ENCODE results near the gene REEP5. TPM values are rescaled to one million over a fixed set of nuclear protein-coding genes. Genes with fewer than 3 reads are reported as not detected.

REEP5 gene
- polyA plus RNA-seq, 1 of the 3 experiments (the other 2 are of a cell fraction), result 124 TPM

GRCh38 chr5:112915831-112916230 lies 6.2 kb downstream of the REEP5 start:
- ChIA-PET CTCF (interaction anchor here (0.7 to 1.0 kb wide), 2 partner anchors 20 to 81 kb away, joined by 3 to 4 read pairs; no protein-coding TSS in a partner anchor), POLR2A (no interaction called here)
- Histone ChIP-seq H3K36me3 (replicated peaks in 1 of 2; ENCODE audit: control insufficient read depth in 1 of 2, insufficient read depth in 2 of 2, low read length in 1 of 2) (peaks cover 51 to 52% of the 10 kb centered on the region in 2 experiments), H3K4me3 (ENCODE audit: low read depth in 2 of 2, low read length in 1 of 2) (no peak overlapping the region), H2AFZ (ENCODE audit: low read depth) (no peak overlapping the region), H3K9ac (no peak overlapping the region), H3K4me1 (ENCODE audit: control insufficient read depth in 1 of 2, insufficient read depth in 2 of 2, low read depth in 1 of 2, low read length in 1 of 2) (peaks cover 11 to 18% of the 10 kb centered on the region in 2 experiments; a peak in 3 of 4 replicates), H3K27me3 (ENCODE audit: insufficient read depth) (no peaks in the 10 kb centered on the region), H3F3A (replicated peaks; ENCODE audit: insufficient read depth) (peaks cover 17% of the 10 kb centered on the region), H3K4me2 (no peak overlapping the region), H4K20me1 (ENCODE audit: insufficient read depth) (peaks cover 6% of the 10 kb centered on the region), H3K9me3 (no peaks in the 10 kb centered on the region), H3K79me2 (ENCODE audit: insufficient read depth) (peaks cover 83% of the 10 kb centered on the region), H3K27ac (ENCODE audit: low read depth in 2 of 2, low read length in 1 of 2) (no peak overlapping the region), H3K9me2 (no peaks in the 10 kb centered on the region; the same call in 1 of the 2 replicates)
- no peak for DNase-seq
- WGBS (ENCODE audit: low lambda C conversion rate), result 91% methylated on average over 1 of the region's 1 CpG
- TF ChIP-seq NRF1 (IDR thresholded peaks at IDR 0.05; ENCODE audit: low read depth, low read length) (no peak), JUND (IDR thresholded peaks at IDR 0.05) (no peak), FOXJ3 (CRISPR knock-in tag; IDR thresholded peaks at IDR 0.05) (no peak), RFX5 (IDR thresholded peaks at IDR 0.05; ENCODE audit: low read length) (no peak), ZBTB33 (IDR thresholded peaks at IDR 0.05; ENCODE audit: borderline replicate concordance, low read depth) (no peak), PBX3 (IDR thresholded peaks at IDR 0.05) (no peak), YY1 (IDR thresholded peaks at IDR 0.05; ENCODE audit: low read depth) (no peak), FOXM1 (IDR thresholded peaks at IDR 0.05; ENCODE audit: low read depth) (no peak), RXRA (IDR thresholded peaks at IDR 0.05; ENCODE audit: borderline replicate concordance, low read depth) (no peak), SIN3A (IDR thresholded peaks at IDR 0.05; ENCODE audit: borderline replicate concordance, low read depth, low read length) (no peak)

- H4K20me1 ChIP-seq (ENCODE audit: insufficient read depth), result peaks cover 6% of the 10 kb centered on the region
- no peaks in the 10 kb centered on the region for H3K27me3 ChIP-seq (ENCODE audit: insufficient read depth)
- H3K9me2 ChIP-seq, result no peaks in the 10 kb centered on the region; the same call in 1 of the 2 replicates
- peaks cover 53 to 56% of the 10 kb centered on the region in 2 experiments for H3K36me3 ChIP-seq (replicated peaks in 1 of 2; ENCODE audit: control insufficient read depth in 1 of 2, insufficient read depth in 2 of 2, low read length in 1 of 2)
- CTCF ChIA-PET, result interaction anchor here (1.1 to 1.3 kb wide), 2 partner anchors 11 to 223 kb away, joined by 3 read pairs; no protein-coding TSS in a partner anchor
- no peak overlapping the region for H2AFZ ChIP-seq (ENCODE audit: low read depth)
- 0 out of 4 replicates have a peak overlapping the region, but pooled peaks of 1 of the 2 experiments have one; percentile 9 for H3K27ac ChIP-seq (ENCODE audit: low read depth in 2 of 2, low read length in 1 of 2)
- H3K9ac ChIP-seq, result no peak overlapping the region
- H3F3A ChIP-seq (replicated peaks; ENCODE audit: insufficient read depth), result peaks cover 17% of the 10 kb centered on the region
- WGBS (ENCODE audit: low lambda C conversion rate), result 81% methylated on average over 4 of the region's 4 CpGs
- peaks cover 83% of the 10 kb centered on the region for H3K79me2 ChIP-seq (ENCODE audit: insufficient read depth)
- peaks cover 8 to 12% of the 10 kb centered on the region in 2 experiments; a peak in 3 of 4 replicates for H3K4me1 ChIP-seq (ENCODE audit: control insufficient read depth in 1 of 2, insufficient read depth in 2 of 2, low read depth in 1 of 2, low read length in 1 of 2)
- no peak for DNase-seq
- no peaks in the 10 kb centered on the region for H3K9me3 ChIP-seq
- H3K4me3 ChIP-seq (ENCODE audit: low read depth in 2 of 2, low read length in 1 of 2), result no peak overlapping the region
- H3K4me2 ChIP-seq, result no peak overlapping the region
- TF ChIP-seq PBX3 (IDR thresholded peaks at IDR 0.05), result 0 out of 2 replicates have a peak, but pooled peaks have one; percentile 4
- no peak for TF ChIP-seq USF1 (IDR thresholded peaks at IDR 0.05; ENCODE audit: borderline replicate concordance, low read depth)
- no peak for TF ChIP-seq CHD2 (IDR thresholded peaks at IDR 0.05; ENCODE audit: low read length, partially characterized antibody)
- TF ChIP-seq FOSL2 (IDR thresholded peaks at IDR 0.05; ENCODE audit: borderline replicate concordance, low read depth), result peak; percentile 26; the same call in 1 of the 2 replicates
- TF ChIP-seq ZBTB33 (IDR thresholded peaks at IDR 0.05; ENCODE audit: borderline replicate concordance, low read depth), result no peak
- POLR2A ChIA-PET, result no interaction called here
Measured at GRCh38 chr5:112914584-112914983, 7.4 kb downstream of the REEP5 start.

Measured in SK-N-SH (cell line).